DOHH2 (cell line): ENCODE measurements around the gene NAA60.

Source experiments
- CTCF ChIP-seq: fragments of 200-600 bp; sonication (generic); IDR thresholded peaks from one replicate; pipeline ENCODE4 v1.5.1; 2014; ENCODE audit warnings: antibody characterized with exemption, mild to moderate bottlenecking, low read depth, low read length; ENCODE audit not compliant: poor library complexity, severe bottlenecking
- EZH2phosphoT487 ChIP-seq: fragments of 200-600 bp; sonication (generic); IDR thresholded peaks from 2 replicates; pipeline ENCODE4 v1.6.1; 2017; ENCODE audit warnings: borderline replicate concordance, mild to moderate bottlenecking, antibody characterized with exemption, low read length, moderate library complexity, mixed read lengths

- TF ChIP-seq CTCF (no peak), EZH2phosphoT487 (no peak)
Observed at GRCh38 chr16:3439637-3440036, 3.8 kb upstream of the NAA60 start.
